Keratinocyte (primary cell): ENCODE data around the gene NAPA. TPM values are rescaled to one million over a fixed set of nuclear protein-coding genes. Genes with fewer than 3 reads are reported as not detected.

Source experiments
- DNase-seq: peaks from one replicate; pipeline ENCODE4 v3.0.0-alpha.2; 2011; ENCODE audit warnings: low read depth, missing footprints, low spot score
- FAIRE-seq: peaks from 2 replicates; lab custom pipeline; 2011; peaks lifted over from hg19 to GRCh38; lab: Jason Lieb, UNC
- H2AFZ ChIP-seq: 2 replicates; pipeline ENCODE4 v1.6.0; 2012; ENCODE audit warnings: low read length, control low read depth, inconsistent platforms; ENCODE audit not compliant: control insufficient read depth
- H3K27ac ChIP-seq: 2 replicates; pipeline ENCODE4 v1.5.1; 2011; ENCODE audit warnings: low read length; ENCODE audit not compliant: control insufficient read depth, insufficient read depth
- H3K27me3 ChIP-seq: 3 replicates; pipeline ENCODE4 v1.6.0; 2011; ENCODE audit warnings: low read length; ENCODE audit not compliant: control insufficient read depth, insufficient read depth; ENCODE audit errors: extremely low read depth
- H3K36me3 ChIP-seq, 2 experiments: 2 replicates in 1 of 2; 3 replicates in 1 of 2; pipeline ENCODE4 v1.5.1; 2011; ENCODE audit warnings: low read length in 2 of 2, mild to moderate bottlenecking in 1 of 2; ENCODE audit not compliant: control insufficient read depth in 2 of 2, insufficient read depth in 2 of 2; ENCODE audit errors: extremely low read depth in 1 of 2
- H3K4me1 ChIP-seq: 3 replicates; pipeline ENCODE4 v1.5.1; 2011; ENCODE audit warnings: low read length; ENCODE audit not compliant: control insufficient read depth, insufficient read depth; ENCODE audit errors: extremely low read depth
- H3K4me2 ChIP-seq: 3 replicates; pipeline ENCODE4 v1.6.0; 2011; ENCODE audit warnings: low read depth, low read length; ENCODE audit not compliant: control insufficient read depth, insufficient read depth; ENCODE audit errors: extremely low read depth
- H3K4me3 ChIP-seq, 3 experiments: fragments of 200-600 bp in 1 of 3; sonication (generic) in 1 of 3; 2 replicates in 2 of 3; 3 replicates in 1 of 3; pipeline ENCODE4 v1.5.1; 2011 to 2016; ENCODE audit warnings: low read length in 3 of 3, mild to moderate bottlenecking in 3 of 3, control low read depth in 2 of 3, inconsistent platforms in 1 of 3, low read depth in 1 of 3, mixed read lengths in 1 of 3, mixed run types in 1 of 3, moderate library complexity in 1 of 3; ENCODE audit not compliant: control insufficient read depth in 2 of 3, insufficient read depth in 2 of 3; ENCODE audit errors: extremely low read depth in 1 of 3
- H3K79me2 ChIP-seq: 2 replicates; pipeline ENCODE4 v1.6.0; 2012; ENCODE audit warnings: low read length; ENCODE audit not compliant: control insufficient read depth, insufficient read depth
- H3K9ac ChIP-seq: 3 replicates; pipeline ENCODE4 v1.6.0; 2011; ENCODE audit warnings: low read length; ENCODE audit not compliant: control insufficient read depth, insufficient read depth; ENCODE audit errors: extremely low read depth
- H3K9me1 ChIP-seq: 3 replicates; pipeline ENCODE4 v1.6.0; 2011; ENCODE audit warnings: low read length; ENCODE audit not compliant: control insufficient read depth, insufficient read depth; ENCODE audit errors: extremely low read depth
- H3K9me3 ChIP-seq: 2 replicates; pipeline ENCODE4 v1.5.1; 2012; ENCODE audit warnings: low read depth, low read length; ENCODE audit not compliant: control insufficient read depth
- H4K20me1 ChIP-seq: 3 replicates; pipeline ENCODE4 v1.6.0; 2011; ENCODE audit warnings: low read length; ENCODE audit not compliant: control insufficient read depth, insufficient read depth; ENCODE audit errors: extremely low read depth
- CTCF ChIP-seq, 3 experiments: IDR thresholded peaks in 1 of 3; conservative IDR thresholded peaks in 1 of 3; optimal IDR thresholded peaks in 1 of 3; 2 replicates in 2 of 3; 3 replicates in 1 of 3; pipeline versions ENCODE3 to v1.5.1; 2011; ENCODE audit warnings: low read length in 3 of 3, mild to moderate bottlenecking in 3 of 3, moderate library complexity in 2 of 3, control low read depth in 1 of 3, inconsistent platforms in 1 of 3; ENCODE audit not compliant: insufficient read depth in 2 of 3; ENCODE audit errors: extremely low read depth in 1 of 3
- EZH2 ChIP-seq: IDR thresholded peaks from one replicate; pipeline ENCODE4 v1.6.1; 2012; ENCODE audit warnings: inconsistent platforms, mild to moderate bottlenecking, low read length, moderate library complexity
- dilution Hi-C: fragments of 300-500 bp; cut with MboI; formaldehyde crosslinking; loops from one replicate; pipeline ENCODE4 v1.7.0; 2020; ENCODE audit warnings: low sequenced_read_pairs; ENCODE audit not compliant: extremely low pct_ligation_motif_present
- polyA plus RNA-seq, 5 experiments: library from polyadenylated mRNA; depleted of rRNA in 3 of 5; stranded (reverse) in 3 of 5; stranded (forward) in 1 of 5; unstranded in 1 of 5; fragments of >200 nt; gene quantifications; 1 replicate in 1 of 5; 2 replicates in 3 of 5; 3 replicates in 1 of 5; pipeline versions ENCODE4 v1.2.1 to v1.2.3, GENCODE V29; 2011 to 2012; ENCODE audit warnings: missing spikeins in 2 of 5, low read depth in 1 of 5, low replicate concordance in 1 of 5

The NAPA gene
- polyA plus RNA-seq, 1 donor (not counting 4 experiments of a cell fraction or from before 2014, with no cell fraction given), result 89.0 TPM

GRCh38 chr19:47511128-47511517, 3.7 kb downstream of the NAPA start:
- no peaks in the 10 kb centered on the region for H4K20me1 ChIP-seq

GRCh38 chr19:47510516-47511127, 4.2 kb downstream of the NAPA start:
- Histone ChIP-seq H3K9ac (peak overlapping the region; percentile 7), H3K79me2 (peaks cover 79% of the 10 kb centered on the region), H3K27ac (peak overlapping the region; percentile 43), H2AFZ (no peak overlapping the region), H3K4me1 (peaks cover 49% of the 10 kb centered on the region), H3K9me3 (no peaks in the 10 kb centered on the region), H3K27me3 (no peaks in the 10 kb centered on the region), H3K36me3 (peaks cover 2 to 8% of the 10 kb centered on the region in 2 experiments), H3K9me1 (peaks cover 2% of the 10 kb centered on the region), H3K4me2 (peak overlapping the region; percentile 50), H4K20me1 (no peaks in the 10 kb centered on the region), H3K4me3 (peak overlapping the region in 2 of 3 experiments; percentile 0 to 40)
- DNase-seq (no peak), FAIRE-seq (no peak)
- TF ChIP-seq CTCF (optimal IDR thresholded peaks at IDR 0.05 in 1 of 3, IDR thresholded peaks at IDR 0.05 in 1 of 3, conservative IDR thresholded peaks at IDR 0.05 in 1 of 3; ENCODE audit: extremely low read depth in 1 of 3, insufficient read depth in 2 of 3, low read length in 3 of 3) (peak in 2 of 3 experiments; percentile 11 to 18), EZH2 (no peak)
- dilution Hi-C loops, result no loop called here

More at GRCh38 chr19:47511128-47511517, 3.7 kb downstream of the NAPA start:
- TF ChIP-seq EZH2 (no peak), CTCF (optimal IDR thresholded peaks at IDR 0.05 in 1 of 3, IDR thresholded peaks at IDR 0.05 in 1 of 3, conservative IDR thresholded peaks at IDR 0.05 in 1 of 3; ENCODE audit: extremely low read depth in 1 of 3, insufficient read depth in 2 of 3, low read length in 3 of 3) (no peak)
- Histone ChIP-seq H3K9me3 (no peaks in the 10 kb centered on the region), H3K4me2 (peak overlapping the region; percentile 91), H3K4me1 (peaks cover 49% of the 10 kb centered on the region), H3K9me1 (peaks cover 2% of the 10 kb centered on the region), H3K27me3 (no peaks in the 10 kb centered on the region), H3K27ac (peak overlapping the region; percentile 34), H3K36me3 (peaks cover 2 to 8% of the 10 kb centered on the region in 2 experiments), H3K79me2 (peaks cover 78% of the 10 kb centered on the region), H3K9ac (peak overlapping the region; percentile 11), H2AFZ (no peak overlapping the region), H3K4me3 (peak overlapping the region in 1 of 3 experiments; percentile 11)
- FAIRE-seq (no peak), DNase-seq (no peak)
- dilution Hi-C loops, result no loop called here
